Measurements from ENCODE around the gene GAS7. TPM values are rescaled to one million over a fixed set of nuclear protein-coding genes. Genes with fewer than 3 reads are reported as not detected.

GAS7 gene
- total and polyA plus RNA-seq, 7 donors, result 1.4 to 16.9 (median 7.0) TPM

GRCh38 chr17:10064536-10064935 lies 133.9 kb downstream of the GAS7 start:
- intact Hi-C loops (cut with DNase I), result no loop called here
- no peaks in the 10 kb centered on the region for H3K4me1 ChIP-seq
- H3K4me3 ChIP-seq, result no peak overlapping the region
- ATAC-seq, result no peak
- H3K36me3 ChIP-seq (ENCODE audit: insufficient read depth in 1 of 2, low read depth in 1 of 2), result no peaks in the 10 kb centered on the region
- H3K27ac ChIP-seq, result no peak overlapping the region
- H3K27me3 ChIP-seq (ENCODE audit: insufficient read depth in 3 of 3, low read length in 2 of 3), result no peaks in the 10 kb centered on the region
- WGBS, 3 donors, result 93 to 100% (median 94%) methylated on average over 3 of the region's 3 CpGs
- DNase-seq, result no peak
- peaks cover 10% of the 10 kb centered on the region for H3K9me3 ChIP-seq
- TF ChIP-seq CTCF (IDR thresholded peaks at IDR 0.05), result no peak

DNA sequence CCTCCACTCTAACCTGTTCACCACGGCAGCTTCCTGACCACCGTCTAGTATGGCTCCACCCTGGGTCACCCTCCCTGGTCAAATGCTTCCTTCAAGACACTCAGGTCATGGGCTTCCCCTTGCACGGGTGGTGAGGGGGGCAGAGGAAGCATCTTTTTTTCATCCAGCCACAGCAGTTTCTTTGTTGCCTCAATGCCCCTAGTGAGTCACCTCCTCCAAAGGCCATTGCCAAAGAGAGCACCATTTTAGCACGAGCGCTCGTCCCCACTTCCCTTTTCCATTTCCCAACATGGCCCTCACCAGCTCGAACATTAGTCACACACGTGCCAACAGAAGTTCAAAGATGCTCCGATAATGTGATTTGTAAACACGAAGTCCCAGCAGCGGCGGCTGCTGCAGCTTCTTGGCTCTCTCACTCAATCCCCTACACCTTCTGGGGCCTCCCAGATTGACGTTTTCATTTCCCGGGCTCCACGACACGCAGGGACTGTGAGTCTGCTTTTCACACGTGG lies 134.6 kb downstream of the GAS7 start:
- DNase-seq (no peak), ATAC-seq (peak in 3 of 4 donors; percentile 32 to 42 (median 36))
- WGBS, 3 donors, result 61 to 73% (median 67%) methylated on average over 17 of the region's 17 CpGs
- H3K36me3 ChIP-seq (ENCODE audit: insufficient read depth in 1 of 2, low read depth in 1 of 2), result no peaks in the 10 kb centered on the region
- TF ChIP-seq CTCF (IDR thresholded peaks at IDR 0.05), result no peak
- intact Hi-C loops (cut with DNase I), result no loop called here
- H3K27me3 ChIP-seq (ENCODE audit: insufficient read depth in 3 of 3, low read length in 2 of 3), result no peaks in the 10 kb centered on the region
- no peak overlapping the region for H3K27ac ChIP-seq
- H3K9me3 ChIP-seq, result peaks cover 10% of the 10 kb centered on the region
- H3K4me3 ChIP-seq, result no peak overlapping the region
- no peaks in the 10 kb centered on the region for H3K4me1 ChIP-seq

DNA sequence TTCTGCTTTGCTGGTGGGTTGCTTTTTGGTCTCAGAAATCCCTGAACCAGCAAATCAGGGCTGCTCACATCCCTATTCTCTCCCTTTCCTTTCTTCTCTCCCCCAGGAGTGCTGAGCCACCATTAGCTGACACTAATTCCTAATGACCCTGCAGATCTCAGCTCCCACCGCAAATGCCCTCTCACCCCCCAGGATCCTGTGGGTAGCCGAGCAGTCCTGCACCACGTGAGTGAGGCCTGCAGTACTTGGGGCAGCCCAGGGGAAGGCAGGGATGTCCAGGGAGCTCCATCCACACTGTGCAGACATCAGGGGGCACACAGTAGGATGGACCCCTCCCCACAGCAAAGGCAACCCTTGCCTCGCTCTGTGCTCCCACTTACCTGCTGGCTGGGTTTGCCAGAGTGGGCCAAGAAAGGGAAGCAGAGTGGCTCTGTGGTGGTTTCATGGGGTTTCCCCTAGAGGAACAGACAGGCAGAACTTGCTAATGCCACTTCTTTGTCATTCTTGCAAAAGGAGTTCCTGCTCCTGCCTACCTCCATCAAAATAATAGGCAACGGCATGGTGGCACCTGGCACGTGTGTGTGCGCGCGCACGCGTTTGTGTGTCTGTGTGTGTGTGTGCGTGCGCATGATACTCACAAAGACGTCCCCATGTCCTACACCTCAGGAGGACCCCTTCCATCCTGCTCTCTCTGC lies 135.6 kb downstream of the GAS7 start:
- 91 to 94% (median 93%) methylated on average over 14 of the region's 14 CpGs for WGBS, 3 donors
- peaks cover 10% of the 10 kb centered on the region for H3K9me3 ChIP-seq
- no peaks in the 10 kb centered on the region for H3K36me3 ChIP-seq (ENCODE audit: insufficient read depth in 1 of 2, low read depth in 1 of 2)
- no peaks in the 10 kb centered on the region for H3K4me1 ChIP-seq
- H3K27me3 ChIP-seq (ENCODE audit: insufficient read depth in 3 of 3, low read length in 2 of 3), result no peaks in the 10 kb centered on the region
- no peak for TF ChIP-seq CTCF (IDR thresholded peaks at IDR 0.05)
- DNase-seq (no peak), ATAC-seq (peak in 1 of 4 donors; percentile 46)
- H3K27ac ChIP-seq, result no peak overlapping the region
- no peak overlapping the region for H3K4me3 ChIP-seq
- intact Hi-C loops (cut with DNase I), result no loop called here

DNA sequence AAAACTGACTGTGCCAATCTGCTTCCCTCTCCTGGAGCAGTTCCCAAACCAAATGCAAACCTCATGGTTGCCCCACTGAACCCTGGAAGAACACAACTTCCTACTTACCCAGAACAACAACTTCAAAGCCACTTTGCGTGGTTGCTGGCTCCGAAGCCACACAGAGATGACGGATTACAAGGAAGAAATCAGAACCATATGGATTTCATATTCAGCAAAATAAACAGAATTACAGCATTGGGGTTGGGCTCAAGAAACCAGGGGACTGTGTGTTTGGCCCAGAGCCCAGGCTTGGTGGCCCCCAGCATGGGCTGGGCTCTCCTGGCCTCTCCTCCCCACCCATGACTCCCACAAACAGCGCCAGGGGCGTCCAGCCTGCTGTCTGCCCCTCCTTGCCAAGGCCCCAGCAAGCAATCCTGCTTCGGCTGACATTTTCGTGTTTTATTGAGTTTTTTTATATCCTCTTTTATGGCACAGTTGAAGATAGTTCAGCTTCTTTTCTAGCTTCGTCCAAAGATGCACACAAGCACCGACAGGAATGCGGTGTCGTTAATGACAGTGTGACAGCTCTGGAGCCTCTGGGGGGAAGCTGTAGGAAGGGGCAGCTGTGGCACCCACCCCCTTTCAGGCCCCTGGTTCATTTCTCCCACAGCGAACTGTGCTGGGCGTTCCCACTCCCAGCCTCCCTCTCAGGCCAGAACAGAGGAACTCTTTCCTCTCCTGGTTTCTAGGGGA lies 137.1 kb downstream of the GAS7 start:
- H3K4me3 ChIP-seq, result no peak overlapping the region
- no peak for TF ChIP-seq CTCF (IDR thresholded peaks at IDR 0.05)
- H3K36me3 ChIP-seq (ENCODE audit: insufficient read depth in 1 of 2, low read depth in 1 of 2), result no peaks in the 10 kb centered on the region
- H3K27me3 ChIP-seq (ENCODE audit: insufficient read depth in 3 of 3, low read length in 2 of 3), result no peaks in the 10 kb centered on the region
- peak in 1 of 4 donors; percentile 17 for ATAC-seq
- peaks cover 10% of the 10 kb centered on the region for H3K9me3 ChIP-seq
- intact Hi-C loops (cut with DNase I), result no loop called here
- WGBS, 3 donors, result 53 to 69% (median 56%) methylated on average over 13 of the region's 13 CpGs
- peak; percentile 63 for DNase-seq
- peak overlapping the region; percentile 36 for H3K27ac ChIP-seq
- no peaks in the 10 kb centered on the region for H3K4me1 ChIP-seq

All from psoas muscle (tissue), 8 donors.